Thoracic aorta (tissue), 2 donors: ENCODE data around the gene HLA-DQA1. TPM values are rescaled to one million over a fixed set of nuclear protein-coding genes. Genes with fewer than 3 reads are reported as not detected.

ENCODE experiments used
- ATAC-seq: fragments of 150-250 bp; one replicate; pipeline ENCODE4 v1.8.0; 2017; ENCODE audit warnings: low read depth; ENCODE audit not compliant: insufficient number of reproducible peaks, low FRiP score
- DNase-seq: peaks from one replicate; pipeline ENCODE4 v3.0.0-alpha.2; 2020; ENCODE audit warnings: low spot score
- H3K27ac ChIP-seq, 2 donors: fragments of 200-600 bp; sonication (generic); 1 replicate in 1 of 2; 2 replicates in 1 of 2; pipeline ENCODE4 v1.5.1; 2016; ENCODE audit warnings: mild to moderate bottlenecking in 2 of 2, moderate library complexity in 2 of 2
- H3K27me3 ChIP-seq: fragments of 200-600 bp; sonication (generic); replicated peaks from 2 replicates; pipeline ENCODE4 v1.6.0; 2016; ENCODE audit warnings: mild to moderate bottlenecking; ENCODE audit not compliant: insufficient read depth
- H3K36me3 ChIP-seq: fragments of 200-600 bp; sonication (generic); one replicate; pipeline ENCODE4 v1.5.1; 2016
- H3K4me1 ChIP-seq, 2 donors: fragments of 200-600 bp; sonication (generic); 1 replicate in 1 of 2; 2 replicates in 1 of 2; pipeline versions ENCODE4 v1.5.1 to v1.6.0; 2016; ENCODE audit warnings: low read depth in 2 of 2, mild to moderate bottlenecking in 1 of 2; ENCODE audit not compliant: control insufficient read depth in 1 of 2
- H3K4me3 ChIP-seq: fragments of 200-600 bp; sonication (generic); 2 replicates; pipeline ENCODE4 v1.5.1; 2016; ENCODE audit warnings: mild to moderate bottlenecking
- H3K9me3 ChIP-seq: fragments of 200-600 bp; sonication (generic); 2 replicates; pipeline ENCODE4 v1.5.1; 2016
- total RNA-seq, 2 donors: library from RNA; depleted of rRNA; stranded (reverse); fragments of >200 nt; gene quantifications; one replicate each; pipeline versions ENCODE4 v1.1.0 to v1.2.3, GENCODE V29; 2016
- TF ChIP-seq, protein P1 (sequence below): fragments of 200-600 bp; sonication (generic); IDR thresholded peaks from one replicate; pipeline ENCODE4 v1.5.1; 2019; ENCODE audit warnings: antibody characterized with exemption

Gene HLA-DQA1
- total RNA-seq, 2 donors from 2014 or later, result 4.5 to 24.4 TPM

- no peak for ATAC-seq
- Histone ChIP-seq H3K4me3 (no peak overlapping the region), H3K9me3 (no peaks in the 10 kb centered on the region), H3K4me1 (no peaks in the 10 kb centered on the region), H3K27ac (no peak overlapping the region), H3K27me3 (no peaks in the 10 kb centered on the region), H3K36me3 (no peaks in the 10 kb centered on the region)
- TF ChIP-seq, protein P1, sequence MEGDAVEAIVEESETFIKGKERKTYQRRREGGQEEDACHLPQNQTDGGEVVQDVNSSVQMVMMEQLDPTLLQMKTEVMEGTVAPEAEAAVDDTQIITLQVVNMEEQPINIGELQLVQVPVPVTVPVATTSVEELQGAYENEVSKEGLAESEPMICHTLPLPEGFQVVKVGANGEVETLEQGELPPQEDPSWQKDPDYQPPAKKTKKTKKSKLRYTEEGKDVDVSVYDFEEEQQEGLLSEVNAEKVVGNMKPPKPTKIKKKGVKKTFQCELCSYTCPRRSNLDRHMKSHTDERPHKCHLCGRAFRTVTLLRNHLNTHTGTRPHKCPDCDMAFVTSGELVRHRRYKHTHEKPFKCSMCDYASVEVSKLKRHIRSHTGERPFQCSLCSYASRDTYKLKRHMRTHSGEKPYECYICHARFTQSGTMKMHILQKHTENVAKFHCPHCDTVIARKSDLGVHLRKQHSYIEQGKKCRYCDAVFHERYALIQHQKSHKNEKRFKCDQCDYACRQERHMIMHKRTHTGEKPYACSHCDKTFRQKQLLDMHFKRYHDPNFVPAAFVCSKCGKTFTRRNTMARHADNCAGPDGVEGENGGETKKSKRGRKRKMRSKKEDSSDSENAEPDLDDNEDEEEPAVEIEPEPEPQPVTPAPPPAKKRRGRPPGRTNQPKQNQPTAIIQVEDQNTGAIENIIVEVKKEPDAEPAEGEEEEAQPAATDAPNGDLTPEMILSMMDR, result no peak
- no peak for DNase-seq
Measured at GRCh38 chr6:32607988-32608298, 29.3 kb upstream of the HLA-DQA1 start.

GRCh38 chr6:32608362-32608761 lies 28.8 kb upstream of the HLA-DQA1 start:
- Histone ChIP-seq H3K4me1 (no peaks in the 10 kb centered on the region), H3K27ac (no peak overlapping the region), H3K9me3 (no peaks in the 10 kb centered on the region), H3K36me3 (no peaks in the 10 kb centered on the region), H3K27me3 (no peaks in the 10 kb centered on the region), H3K4me3 (no peak overlapping the region)
- ATAC-seq (no peak), DNase-seq (no peak)
- TF ChIP-seq, protein P1, result no peak

DNA sequence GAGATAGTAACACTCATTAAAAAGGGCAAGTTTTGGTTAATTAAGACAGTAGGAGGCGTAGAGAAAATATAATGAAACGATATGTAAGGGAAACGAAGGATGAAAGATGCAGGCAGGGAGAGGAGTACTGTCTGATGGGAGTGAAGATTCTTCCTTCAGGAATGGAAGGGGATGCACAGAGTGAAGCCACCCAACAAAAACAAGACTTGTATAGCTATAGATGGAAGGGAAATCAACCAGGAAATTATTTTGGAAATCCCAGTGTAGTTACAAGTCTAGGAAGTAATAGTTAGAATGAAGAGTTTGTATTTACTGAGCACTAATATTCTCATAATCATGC lies 27.8 kb upstream of the HLA-DQA1 start:
- Histone ChIP-seq H3K4me3 (no peak overlapping the region), H3K27me3 (no peaks in the 10 kb centered on the region), H3K4me1 (no peaks in the 10 kb centered on the region), H3K9me3 (no peaks in the 10 kb centered on the region), H3K27ac (no peak overlapping the region), H3K36me3 (no peaks in the 10 kb centered on the region)
- DNase-seq, result no peak
- ATAC-seq, result no peak
- TF ChIP-seq, protein P1, result no peak

DNA sequence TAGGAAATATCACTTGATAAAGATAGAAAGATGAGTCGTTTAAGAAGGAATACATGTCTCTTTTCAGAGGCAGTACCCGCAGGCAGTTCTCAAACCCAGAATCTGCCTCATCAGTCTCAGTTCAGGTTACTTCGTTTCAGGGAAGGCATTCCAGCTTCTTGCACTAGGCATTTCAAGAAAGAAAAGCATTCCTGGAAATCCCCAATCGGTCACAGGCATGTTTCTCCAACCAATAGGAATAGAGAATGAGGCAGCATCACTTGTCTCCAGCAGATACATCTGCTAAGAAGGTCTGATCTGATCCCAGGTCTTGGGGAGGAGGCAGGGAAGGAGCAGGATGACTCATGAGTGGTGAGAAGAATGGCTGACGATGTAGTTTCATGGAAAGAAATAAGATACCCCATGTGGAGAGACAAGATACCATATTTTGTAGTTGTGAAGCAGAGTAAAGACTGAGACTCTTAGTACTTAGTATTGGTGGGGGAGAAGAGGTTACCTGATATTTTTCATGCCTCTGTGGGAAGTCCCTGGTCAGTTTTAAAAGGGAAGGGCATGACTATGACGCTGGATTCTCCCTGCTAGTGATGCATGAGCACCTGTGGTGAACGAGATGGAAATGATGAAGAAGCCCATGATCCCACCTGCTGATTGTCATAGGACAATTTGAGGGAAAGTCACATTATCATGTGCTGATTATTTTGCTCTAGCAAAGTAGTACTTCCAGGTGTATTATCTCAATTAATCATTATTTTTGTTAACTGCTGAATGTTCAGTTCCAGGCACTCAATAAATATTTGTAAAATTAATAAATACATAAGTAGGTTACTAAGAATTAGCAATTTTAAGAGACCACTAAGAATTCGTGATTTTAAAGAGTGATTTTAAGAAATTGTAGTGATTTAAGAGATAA lies 27.2 kb upstream of the HLA-DQA1 start:
- TF ChIP-seq, protein P1, result no peak

DNA sequence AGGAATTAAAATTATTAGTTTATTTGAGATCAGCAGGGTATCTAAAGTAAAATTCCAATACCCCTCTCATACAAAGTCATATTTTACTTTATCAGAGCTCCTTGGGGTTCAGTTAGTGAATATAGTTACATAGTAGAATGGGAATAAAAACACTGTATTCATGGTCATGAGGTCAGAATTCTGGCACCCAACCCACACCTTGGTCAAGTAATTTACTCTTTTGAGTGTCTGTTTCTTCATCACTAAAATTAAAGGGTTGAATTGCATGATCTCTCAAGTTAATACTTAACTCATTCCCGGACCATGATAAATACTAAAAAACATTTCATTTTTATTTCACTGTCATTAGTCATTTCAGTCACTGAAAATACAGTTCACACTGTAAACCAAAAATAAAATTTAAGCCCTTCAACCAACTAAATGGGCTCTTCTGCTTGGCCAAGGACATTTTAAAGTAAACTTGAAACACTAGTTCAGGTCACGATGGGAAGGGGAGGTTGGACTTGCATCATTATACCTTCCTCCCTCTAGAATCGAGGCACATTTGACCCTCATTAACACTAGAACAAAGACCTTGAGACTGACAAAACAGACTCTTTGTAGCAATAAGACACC lies 26.4 kb upstream of the HLA-DQA1 start:
- H3K27me3 ChIP-seq, result no peaks in the 10 kb centered on the region
- ATAC-seq, result no peak
- TF ChIP-seq, protein P1, result no peak
- H3K36me3 ChIP-seq, result no peaks in the 10 kb centered on the region
- H3K4me3 ChIP-seq, result no peak overlapping the region
- no peak for DNase-seq
- H3K4me1 ChIP-seq, result no peaks in the 10 kb centered on the region
- H3K27ac ChIP-seq, result no peak overlapping the region
- H3K9me3 ChIP-seq, result no peaks in the 10 kb centered on the region

More for the DNA sequence above, 27.2 kb upstream of the HLA-DQA1 start:
- H3K9me3 ChIP-seq, result no peaks in the 10 kb centered on the region
- no peaks in the 10 kb centered on the region for H3K27me3 ChIP-seq
- no peak for DNase-seq
- peak; percentile 95 for ATAC-seq
- no peak overlapping the region for H3K27ac ChIP-seq
- no peaks in the 10 kb centered on the region for H3K36me3 ChIP-seq
- no peaks in the 10 kb centered on the region for H3K4me1 ChIP-seq
- peak overlapping the region; percentile 28 for H3K4me3 ChIP-seq
